Pericardium fibroblast (primary cell): ENCODE results near the gene GOLGA8A. TPM values are rescaled to one million over a fixed set of nuclear protein-coding genes. Genes with fewer than 3 reads are reported as not detected.

ENCODE experiments used
- total RNA-seq: library from RNA; depleted of rRNA; stranded (reverse); fragments of >200 nt; gene quantifications from 2 replicates; pipeline ENCODE4 v1.2.3, GENCODE V29; 2015

Gene GOLGA8A, protein sequence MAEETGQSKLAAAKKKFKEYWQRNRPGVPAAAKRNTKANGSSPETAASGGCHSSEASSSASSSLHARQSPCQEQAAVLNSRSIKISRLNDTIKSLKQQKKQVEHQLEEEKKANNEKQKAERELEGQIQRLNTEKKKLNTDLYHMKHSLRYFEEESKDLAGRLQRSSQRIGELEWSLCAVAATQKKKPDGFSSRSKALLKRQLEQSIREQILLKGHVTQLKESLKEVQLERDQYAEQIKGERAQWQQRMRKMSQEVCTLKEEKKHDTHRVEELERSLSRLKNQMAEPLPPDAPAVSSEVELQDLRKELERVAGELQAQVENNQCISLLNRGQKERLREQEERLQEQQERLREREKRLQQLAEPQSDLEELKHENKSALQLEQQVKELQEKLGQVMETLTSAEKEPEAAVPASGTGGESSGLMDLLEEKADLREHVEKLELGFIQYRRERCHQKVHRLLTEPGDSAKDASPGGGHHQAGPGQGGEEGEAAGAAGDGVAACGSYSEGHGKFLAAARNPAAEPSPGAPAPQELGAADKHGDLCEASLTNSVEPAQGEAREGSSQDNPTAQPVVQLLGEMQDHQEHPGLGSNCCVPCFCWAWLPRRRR
- 11.6 and 15.7 TPM in 2 replicates for total RNA-seq

DNA sequence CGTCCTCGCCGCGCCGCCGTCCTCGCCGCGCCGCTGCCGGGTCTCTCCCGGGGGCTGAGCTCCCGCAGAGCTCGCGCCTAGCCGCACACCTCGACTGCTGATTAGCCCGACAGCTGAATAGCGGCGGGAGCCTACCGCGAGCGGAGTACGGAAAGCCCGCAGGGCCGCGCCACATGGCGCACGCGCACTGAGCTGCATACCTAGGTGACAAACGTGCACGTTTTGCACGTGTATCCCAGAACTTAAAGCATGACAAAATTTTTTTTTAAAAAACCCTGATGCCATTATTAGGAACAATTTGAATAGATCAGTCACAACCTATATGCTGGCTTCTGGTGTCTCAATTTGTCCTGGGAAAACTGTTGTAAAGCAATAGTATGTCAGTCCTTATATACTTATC lies at the start of gene GOLGA8A:
Gene GOLGA8A (minus strand): TSS at position 122 of the 400 bp plus-strand sequence. CDS start 48,117 bp downstream, outside the sequence.

Other genes starting within 250 kb of the GOLGA8A start
- gene KATNBL1, start 227.7 kb downstream of the GOLGA8A start, total RNA-seq, result 19.9 and 32.3 TPM in 2 replicates
- gene EMC4, start 212.8 kb downstream of the GOLGA8A start, total RNA-seq, result 110 and 159 TPM in 2 replicates
- gene SLC12A6, start 100.0 kb downstream of the GOLGA8A start, total RNA-seq, result 7.8 and 14.2 TPM in 2 replicates
- gene NOP10, start 94.7 kb downstream of the GOLGA8A start, total RNA-seq, result 161 and 224 TPM in 2 replicates
- not detected in 2 replicates for gene NUTM1, start 94.5 kb downstream of the GOLGA8A start, total RNA-seq
- 9.9 and 14.5 TPM in 2 replicates for gene LPCAT4, start 70.6 kb downstream of the GOLGA8A start, total RNA-seq
- 8.3 and 9.2 TPM in 2 replicates for gene GOLGA8B, start 145.8 kb upstream of the GOLGA8A start, total RNA-seq